ENCODE results near the gene KDM2B. TPM values are rescaled to one million over a fixed set of nuclear protein-coding genes. Genes with fewer than 3 reads are reported as not detected.
A peak's percentile ranks its signal among the peaks of the same experiment; 100 is the strongest.

Gene KDM2B
- total RNA-seq, 1 donor from 2014 or later = 18.9 TPM

GRCh38 chr12:121446750-121447149 is 134.1 kb downstream of the KDM2B start:
- Histone ChIP-seq H3K9me3 (no peaks in the 10 kb centered on the region), H3K27me3 (no peaks in the 10 kb centered on the region), H3K4me3 (no peak overlapping the region), H3K36me3 (peaks cover 0 to 12% of the 10 kb centered on the region in 2 donors), H3K4me1 (peaks cover 18% of the 10 kb centered on the region), H3K27ac (no peak overlapping the region)
- no peak for TF ChIP-seq CTCF (IDR thresholded peaks at IDR 0.05)
- TF ChIP-seq POLR2A (IDR thresholded peaks at IDR 0.05) = no peak
- no peak for TF ChIP-seq POLR2AphosphoS5 (IDR thresholded peaks at IDR 0.05; ENCODE audit: insufficient read depth in 1 of 2, low read depth in 1 of 2)
- no peak for DNase-seq (ENCODE audit: extremely low spot score in 2 of 2)
- intact Hi-C loops (cut with DNase I) = no loop called here

GRCh38 chr12:121444842-121445202 is 136.0 kb downstream of the KDM2B start:
- Histone ChIP-seq H3K36me3 (peaks cover 0 to 28% of the 10 kb centered on the region in 2 donors), H3K4me3 (no peak overlapping the region), H3K27me3 (no peaks in the 10 kb centered on the region), H3K9me3 (no peaks in the 10 kb centered on the region), H3K27ac (no peak overlapping the region), H3K4me1 (peaks cover 13% of the 10 kb centered on the region)
- no peak for DNase-seq (ENCODE audit: extremely low spot score in 2 of 2)
- TF ChIP-seq CTCF (IDR thresholded peaks at IDR 0.05) = no peak
- no peak for TF ChIP-seq POLR2A (IDR thresholded peaks at IDR 0.05)
- no peak for TF ChIP-seq POLR2AphosphoS5 (IDR thresholded peaks at IDR 0.05; ENCODE audit: insufficient read depth in 1 of 2, low read depth in 1 of 2)
- intact Hi-C loops (cut with DNase I) = loop anchor here (5.0 kb wide), 1 partner anchor 113 kb away; no protein-coding TSS in a partner anchor

- Histone ChIP-seq H3K4me1 (peaks cover 13% of the 10 kb centered on the region), H3K36me3 (peaks cover 0 to 35% of the 10 kb centered on the region in 2 donors), H3K27me3 (no peaks in the 10 kb centered on the region), H3K9me3 (no peaks in the 10 kb centered on the region), H3K27ac (peak overlapping the region; percentile 33), H3K4me3 (peak overlapping the region in 1 of 2 donors; percentile 20)
- intact Hi-C loops (cut with DNase I) = loop anchor here (5.0 kb wide), 1 partner anchor 112 kb away; no protein-coding TSS in a partner anchor
- TF ChIP-seq CTCF (IDR thresholded peaks at IDR 0.05) (no peak), POLR2A (IDR thresholded peaks at IDR 0.05) (no peak), POLR2AphosphoS5 (IDR thresholded peaks at IDR 0.05; ENCODE audit: insufficient read depth in 1 of 2, low read depth in 1 of 2) (peak in 1 of 2 donors; percentile 38)
- no peak for DNase-seq (ENCODE audit: extremely low spot score in 2 of 2)
Observed at GRCh38 chr12:121443911-121444841, 136.6 kb downstream of the KDM2B start.

GRCh38 chr12:121443193-121443870 is 137.5 kb downstream of the KDM2B start:
- Histone ChIP-seq H3K36me3 (peaks cover 0 to 43% of the 10 kb centered on the region in 2 donors), H3K27me3 (no peaks in the 10 kb centered on the region), H3K27ac (peak overlapping the region; percentile 33), H3K4me1 (peaks cover 13% of the 10 kb centered on the region), H3K9me3 (no peaks in the 10 kb centered on the region), H3K4me3 (peak overlapping the region; percentile 2 to 20)
- TF ChIP-seq POLR2A (IDR thresholded peaks at IDR 0.05) (no peak), CTCF (IDR thresholded peaks at IDR 0.05) (peak; percentile 53 to 72 (median 59)), POLR2AphosphoS5 (IDR thresholded peaks at IDR 0.05; ENCODE audit: insufficient read depth in 1 of 2, low read depth in 1 of 2) (no peak)
- intact Hi-C loops (cut with DNase I) = loop anchor here (5.0 kb wide), 1 partner anchor 111 kb away; no protein-coding TSS in a partner anchor
- DNase-seq (ENCODE audit: extremely low spot score in 2 of 2) = no peak

All from vagina (tissue), 2 donors.